ENCODE results near the gene WNT1.

The WNT1 gene

DNA sequence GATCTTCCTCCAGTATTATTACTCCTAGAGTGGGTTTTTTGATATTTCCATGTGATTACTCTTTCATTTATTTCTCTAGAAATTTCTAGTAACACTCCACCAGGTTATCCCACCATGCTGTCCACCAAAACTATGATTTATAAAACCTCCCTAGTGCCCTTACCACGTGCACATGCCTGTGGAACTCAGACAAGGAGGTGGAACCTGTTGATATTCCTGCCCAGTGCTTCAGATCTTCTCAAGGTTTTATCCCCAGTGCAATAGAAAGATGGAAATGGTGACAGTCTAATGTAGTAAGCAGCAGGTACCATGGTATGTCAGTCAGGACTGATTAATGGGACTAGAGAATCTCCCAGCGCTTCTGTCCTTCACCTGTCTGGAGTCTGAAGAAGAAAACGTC, 17.3 kb upstream of the WNT1 start:
- in situ Hi-C loops (cut with MboI; ENCODE audit: low sequenced_read_pairs), result no loop called here

DNA sequence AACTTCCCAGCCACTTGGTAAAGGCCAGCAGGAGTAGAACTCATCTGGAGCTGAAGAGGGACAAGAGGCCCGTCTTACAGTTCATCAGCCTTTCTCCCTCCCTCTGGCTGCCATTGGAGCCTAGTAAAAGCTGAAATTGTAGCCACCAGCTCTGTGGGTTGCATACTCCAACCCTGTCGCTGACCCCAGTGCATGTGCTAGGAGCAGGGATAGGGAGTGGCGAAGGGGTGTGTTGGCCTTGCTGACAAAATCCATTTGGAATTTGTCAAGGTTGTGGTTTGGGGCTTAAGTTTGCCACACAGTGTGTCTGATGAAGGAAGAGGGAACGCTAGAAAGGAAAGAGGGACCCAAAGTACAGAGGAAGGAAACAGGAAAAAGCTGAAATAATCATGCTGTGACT, 16.8 kb upstream of the WNT1 start:
- in situ Hi-C loops (cut with MboI; ENCODE audit: low sequenced_read_pairs), result no loop called here

DNA sequence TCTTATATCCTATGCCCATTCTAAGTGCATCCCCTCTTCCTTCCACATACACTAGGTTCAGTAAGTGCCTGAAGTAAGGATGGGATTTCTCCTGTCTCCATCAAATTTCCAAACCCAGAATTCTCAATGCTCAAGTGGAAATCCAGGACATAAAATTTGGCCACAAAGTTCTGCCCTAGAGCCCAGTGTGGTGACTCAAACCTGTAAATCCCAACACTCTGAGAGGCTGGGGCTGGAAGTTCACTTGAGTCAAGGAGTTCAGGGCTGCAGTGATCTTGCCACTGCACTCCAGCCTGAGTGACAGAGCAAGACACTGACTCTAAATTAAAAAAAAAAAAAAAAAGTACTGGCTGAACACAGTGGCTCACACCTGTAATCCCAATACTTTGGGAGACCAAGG, 16.3 kb upstream of the WNT1 start:
- in situ Hi-C loops (cut with MboI; ENCODE audit: low sequenced_read_pairs), result no loop called here

DNA sequence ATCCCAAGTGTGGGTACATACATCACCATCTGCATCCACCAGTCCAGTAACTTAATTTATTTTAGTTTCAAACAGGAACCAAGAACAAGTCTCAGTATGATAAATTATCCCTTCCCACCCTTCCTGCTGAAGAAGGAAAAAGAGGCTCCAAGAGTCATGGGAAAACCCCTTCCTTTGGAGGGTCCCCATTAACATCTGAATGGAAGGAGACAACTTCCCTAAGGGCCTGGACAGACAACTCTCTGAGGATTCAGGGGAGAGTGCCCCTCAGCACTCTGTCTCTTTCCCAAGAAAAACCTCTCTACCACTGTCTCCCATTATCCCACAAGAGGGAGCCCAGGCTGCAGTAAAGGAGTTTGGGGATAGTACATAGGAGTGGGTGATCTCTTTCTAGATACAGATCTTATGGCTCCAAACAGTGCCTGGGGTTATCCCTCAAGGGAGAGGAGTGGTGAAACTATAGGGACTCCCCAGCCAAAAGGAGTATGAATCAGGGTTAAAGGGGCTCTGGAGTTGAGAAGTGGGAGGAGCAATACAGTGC, 12.8 kb upstream of the WNT1 start:
- in situ Hi-C loops (cut with MboI; ENCODE audit: low sequenced_read_pairs), result no loop called here

DNA sequence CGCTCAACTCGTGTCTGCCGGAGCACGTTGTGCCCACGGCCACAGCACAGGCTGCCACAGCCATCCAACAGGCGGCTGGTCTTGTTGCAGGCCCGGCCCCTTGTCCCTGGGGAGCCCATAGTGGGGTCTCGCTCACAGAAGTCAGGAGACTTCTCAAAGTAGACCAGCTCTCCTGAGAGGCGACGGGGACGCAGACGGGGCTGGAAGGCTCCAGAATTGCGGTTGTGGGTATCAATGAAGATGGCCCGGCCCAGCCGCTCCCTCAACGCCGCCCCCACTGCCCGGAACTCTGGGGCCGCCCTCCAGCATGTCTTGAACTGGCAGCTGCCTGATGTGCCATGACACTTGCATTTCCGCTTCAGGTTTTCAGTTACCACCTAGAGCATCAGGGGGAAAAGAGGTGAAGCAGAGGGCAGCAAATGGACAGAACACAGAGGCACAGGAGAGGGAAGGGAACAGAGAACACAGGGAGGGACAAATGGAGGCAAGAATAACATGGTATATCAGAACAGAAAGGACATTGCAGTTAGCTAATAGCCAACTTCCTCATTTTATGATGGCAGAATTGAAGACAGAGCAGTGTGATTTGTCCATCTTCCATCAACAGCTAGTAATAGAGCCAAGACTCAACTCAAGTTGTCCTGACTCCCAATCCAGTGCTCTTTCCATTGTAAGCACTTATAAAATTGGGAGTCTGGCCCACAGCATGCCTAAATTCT, 11.8 kb upstream of the WNT1 start:
- in situ Hi-C loops (cut with MboI; ENCODE audit: low sequenced_read_pairs), result no loop called here

DNA sequence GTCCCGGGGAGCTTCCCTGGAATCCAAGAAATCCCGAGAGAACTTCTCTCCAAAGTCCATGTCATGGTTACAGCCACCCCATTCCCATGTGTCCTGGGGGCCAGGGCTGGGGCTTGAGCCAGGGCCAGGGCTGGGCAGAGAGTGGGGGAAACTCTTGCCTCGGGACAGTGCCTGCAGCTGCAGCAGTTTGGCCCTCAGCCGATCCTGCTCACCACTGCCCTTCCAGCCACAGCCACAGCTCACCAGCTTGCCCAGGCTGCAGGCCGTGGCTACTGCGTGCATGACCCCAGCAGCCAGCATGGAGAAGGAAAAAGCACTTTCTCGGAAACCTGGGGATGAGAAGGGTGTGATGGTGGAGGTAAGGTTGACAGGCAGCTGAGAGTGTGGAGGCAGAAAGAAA, 10.1 kb upstream of the WNT1 start:
- in situ Hi-C loops (cut with MboI; ENCODE audit: low sequenced_read_pairs), result no loop called here

DNA sequence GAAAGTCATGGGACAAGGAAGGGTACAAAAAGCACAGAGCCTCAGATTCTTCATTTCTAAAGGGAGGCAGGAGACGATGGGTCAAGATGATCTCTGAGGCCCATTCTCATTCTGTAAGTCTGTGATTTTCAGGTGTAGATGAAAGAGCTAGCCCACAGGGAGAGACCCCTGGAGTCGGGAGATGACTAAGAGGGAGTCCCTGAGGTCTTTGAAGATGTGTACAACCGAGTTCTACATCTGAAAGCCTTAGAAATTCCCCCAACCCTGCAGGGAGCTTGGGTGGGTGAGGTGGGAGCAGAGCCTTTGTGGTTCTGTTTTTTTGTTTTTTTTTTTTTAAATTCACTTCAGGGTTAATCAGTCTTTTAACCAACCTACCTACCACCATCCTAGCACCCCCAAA, 9.7 kb upstream of the WNT1 start:
- in situ Hi-C loops (cut with MboI; ENCODE audit: low sequenced_read_pairs), result no loop called here

DNA sequence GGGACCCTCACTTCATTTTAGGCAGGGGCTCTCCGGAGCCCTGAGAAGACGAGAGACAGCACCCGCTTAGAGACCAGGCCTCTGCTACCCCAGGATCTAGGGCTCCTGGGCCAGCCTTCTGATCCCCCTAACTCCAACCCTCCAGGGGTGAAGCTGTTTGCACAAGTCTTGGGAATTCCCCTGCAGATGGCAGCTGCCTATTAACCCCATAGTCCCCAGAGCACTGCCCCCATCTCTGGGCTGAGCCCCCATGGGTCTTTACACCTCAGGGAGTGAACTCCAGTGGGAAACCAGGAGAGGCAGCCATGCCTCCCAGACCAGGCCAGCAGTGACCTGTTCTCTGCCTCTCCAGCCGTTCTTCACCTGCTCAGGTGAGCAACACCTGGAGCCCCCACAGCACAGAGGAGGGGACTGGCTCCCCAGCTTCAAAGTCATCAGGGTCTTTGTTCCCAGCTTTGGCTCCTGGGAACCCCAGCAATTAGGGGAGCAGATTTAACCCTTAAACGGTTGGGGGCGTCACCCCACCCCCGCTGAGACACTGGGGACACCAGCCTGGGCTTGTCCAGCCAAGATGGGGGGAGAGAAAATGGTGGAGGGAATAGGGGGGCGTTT, 8.9 kb upstream of the WNT1 start:
- in situ Hi-C loops (cut with MboI; ENCODE audit: low sequenced_read_pairs), result no loop called here

DNA sequence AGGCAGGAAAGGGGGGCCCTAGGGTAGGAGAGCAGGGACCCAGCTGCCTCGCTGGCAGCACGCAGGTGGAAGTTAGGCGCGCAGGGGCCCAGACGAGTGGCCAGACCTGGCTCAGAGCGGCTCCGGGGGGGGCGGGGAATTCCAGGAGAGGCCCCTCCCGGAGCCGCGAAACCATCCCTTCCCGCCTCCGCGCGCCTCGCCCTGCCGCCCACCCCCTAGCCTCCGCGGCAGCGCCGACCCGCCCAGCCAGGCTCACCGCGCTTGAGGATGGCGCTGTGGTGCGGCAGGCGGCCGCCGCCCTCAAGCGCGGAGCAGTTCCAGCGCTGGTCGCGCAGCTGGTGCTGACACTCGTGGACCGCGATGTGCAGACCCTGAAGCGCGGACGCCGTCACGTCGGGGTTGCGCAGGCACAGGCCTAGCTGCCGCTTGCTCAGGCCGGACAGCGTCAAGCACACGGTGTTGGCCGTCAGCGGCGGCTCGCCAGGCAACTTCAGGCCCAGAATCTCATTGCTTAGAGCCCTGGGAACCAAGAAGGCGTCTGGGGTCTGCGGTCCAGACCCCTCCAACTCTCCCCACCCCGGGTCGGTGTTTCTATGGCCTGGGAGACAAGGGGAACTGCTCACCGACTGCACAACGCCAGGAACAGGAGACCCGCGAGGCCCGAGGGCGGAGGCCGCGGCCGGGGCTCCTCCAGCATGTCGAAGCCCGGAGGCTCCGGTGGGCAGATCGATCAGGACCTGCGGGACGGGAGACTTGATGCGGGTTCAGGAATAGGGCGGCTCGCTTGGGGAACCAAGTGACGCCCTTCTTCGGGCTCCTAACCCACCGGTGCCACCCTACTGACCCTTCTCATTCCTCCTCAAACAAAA, 8.1 kb upstream of the WNT1 start:
- in situ Hi-C loops (cut with MboI; ENCODE audit: low sequenced_read_pairs), result no loop called here

DNA sequence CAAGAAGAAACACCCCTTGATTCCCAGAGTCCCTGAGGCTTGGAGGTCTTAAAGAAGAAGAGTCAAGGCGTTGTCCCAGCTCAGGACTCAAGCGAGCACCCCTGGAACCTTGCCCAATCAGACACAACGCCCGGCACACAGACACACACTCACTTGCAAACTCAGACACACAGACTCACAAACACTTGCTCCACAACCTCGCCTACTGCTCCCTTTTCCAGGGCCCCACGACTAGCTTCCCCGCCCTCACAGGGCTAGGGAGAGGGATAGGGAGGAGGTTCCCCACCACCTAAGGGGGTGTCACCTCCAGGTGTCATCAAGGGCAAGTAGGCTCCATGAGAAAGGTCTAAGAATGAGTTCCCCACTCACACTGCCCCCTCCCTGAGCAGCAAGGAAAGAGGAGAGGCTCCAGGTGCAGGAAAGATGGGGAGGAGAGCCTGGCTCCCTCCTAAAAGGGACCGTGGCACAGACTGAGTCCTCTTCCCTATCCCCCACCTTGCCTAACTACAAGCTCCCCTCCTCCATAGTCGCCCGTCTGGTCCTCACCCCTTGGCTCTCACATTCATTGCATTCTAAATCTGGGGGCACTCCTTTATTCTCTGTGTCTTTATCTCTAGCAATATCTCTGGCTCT, 7.3 kb upstream of the WNT1 start:
- in situ Hi-C loops (cut with MboI; ENCODE audit: low sequenced_read_pairs), result no loop called here

DNA sequence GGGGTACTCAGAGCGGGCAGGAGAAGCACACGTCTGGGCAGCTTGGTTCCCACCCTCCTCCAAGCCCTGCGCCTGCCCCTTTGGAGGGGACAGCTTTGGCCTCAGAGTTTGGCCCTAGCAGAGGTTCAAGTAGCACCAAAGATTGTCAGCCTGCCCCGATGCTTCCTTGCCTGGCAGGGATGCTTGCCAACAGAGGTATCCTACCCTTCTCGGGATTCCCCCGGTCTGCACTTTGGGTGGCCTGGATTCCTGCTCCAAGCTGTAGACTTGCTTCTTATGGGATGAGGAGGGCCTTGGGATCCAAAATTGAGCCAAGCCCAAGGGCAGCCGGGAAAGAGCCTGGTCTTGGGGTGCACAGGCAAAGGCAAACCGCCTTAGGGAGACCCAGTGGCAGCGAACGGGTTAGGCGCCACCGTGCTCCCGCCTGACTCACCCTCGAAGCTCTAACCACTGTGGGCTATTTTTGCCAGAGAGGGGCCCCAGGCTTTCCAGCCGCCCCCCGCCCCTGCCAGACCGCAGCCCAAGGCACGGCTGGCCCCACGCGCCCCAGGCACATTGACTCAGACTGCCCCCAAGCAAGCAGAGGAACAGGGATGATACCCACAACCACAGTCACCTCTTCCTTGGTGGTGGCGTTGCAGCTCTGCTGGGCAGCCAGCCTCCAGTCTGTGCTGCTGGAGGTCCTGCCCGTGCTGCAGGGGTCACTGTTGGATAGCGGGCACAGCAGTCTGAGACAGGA, 5.7 kb upstream of the WNT1 start:
- in situ Hi-C loops (cut with MboI; ENCODE audit: low sequenced_read_pairs), result no loop called here

DNA sequence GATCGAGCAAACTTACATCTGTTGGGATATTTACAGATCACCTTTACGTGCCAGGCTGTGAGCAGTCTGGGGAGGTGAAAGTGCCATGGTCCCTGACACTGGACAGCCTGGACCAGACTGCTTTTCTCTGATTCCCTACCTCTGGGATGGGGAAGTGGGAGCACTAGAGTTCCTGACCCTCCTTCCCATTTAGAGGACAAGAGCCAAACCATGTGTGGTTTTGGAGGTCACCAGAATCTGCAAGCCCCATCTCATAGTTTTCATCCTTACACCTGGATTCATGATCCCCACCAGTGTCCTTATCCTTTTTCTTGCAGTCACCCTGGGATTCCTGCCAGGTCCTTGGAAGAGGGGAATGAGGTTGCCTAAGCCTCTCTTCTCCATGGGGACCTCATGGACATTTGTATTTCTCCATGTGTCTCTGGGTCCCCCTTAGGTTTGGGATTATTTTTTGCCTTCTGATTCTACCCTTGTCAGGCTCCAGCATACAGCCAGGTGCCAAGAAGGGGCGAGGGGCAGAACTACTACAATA, 5.1 kb upstream of the WNT1 start:
- in situ Hi-C loops (cut with MboI; ENCODE audit: low sequenced_read_pairs), result no loop called here

DNA sequence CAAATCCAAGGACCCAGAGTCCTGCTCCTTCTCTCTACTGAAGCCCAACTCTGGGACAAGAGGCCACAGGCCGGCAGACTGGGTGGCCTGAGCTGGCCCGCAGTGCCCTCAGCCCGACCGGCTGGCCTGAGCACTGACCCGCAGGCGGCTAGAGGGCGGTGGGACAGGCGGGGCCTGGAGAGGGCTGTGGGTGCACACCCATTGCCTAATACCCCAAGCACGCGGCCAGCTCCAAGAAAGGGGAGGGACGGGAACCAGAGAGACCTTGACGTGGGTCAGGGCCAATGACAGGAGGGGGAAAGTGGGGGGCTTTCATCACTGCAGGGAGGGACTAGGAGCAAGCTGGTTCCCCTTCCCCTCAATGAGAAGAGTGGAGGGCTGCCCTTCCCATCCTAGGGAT, 4.6 kb upstream of the WNT1 start:
- in situ Hi-C loops (cut with MboI; ENCODE audit: low sequenced_read_pairs), result no loop called here

DNA sequence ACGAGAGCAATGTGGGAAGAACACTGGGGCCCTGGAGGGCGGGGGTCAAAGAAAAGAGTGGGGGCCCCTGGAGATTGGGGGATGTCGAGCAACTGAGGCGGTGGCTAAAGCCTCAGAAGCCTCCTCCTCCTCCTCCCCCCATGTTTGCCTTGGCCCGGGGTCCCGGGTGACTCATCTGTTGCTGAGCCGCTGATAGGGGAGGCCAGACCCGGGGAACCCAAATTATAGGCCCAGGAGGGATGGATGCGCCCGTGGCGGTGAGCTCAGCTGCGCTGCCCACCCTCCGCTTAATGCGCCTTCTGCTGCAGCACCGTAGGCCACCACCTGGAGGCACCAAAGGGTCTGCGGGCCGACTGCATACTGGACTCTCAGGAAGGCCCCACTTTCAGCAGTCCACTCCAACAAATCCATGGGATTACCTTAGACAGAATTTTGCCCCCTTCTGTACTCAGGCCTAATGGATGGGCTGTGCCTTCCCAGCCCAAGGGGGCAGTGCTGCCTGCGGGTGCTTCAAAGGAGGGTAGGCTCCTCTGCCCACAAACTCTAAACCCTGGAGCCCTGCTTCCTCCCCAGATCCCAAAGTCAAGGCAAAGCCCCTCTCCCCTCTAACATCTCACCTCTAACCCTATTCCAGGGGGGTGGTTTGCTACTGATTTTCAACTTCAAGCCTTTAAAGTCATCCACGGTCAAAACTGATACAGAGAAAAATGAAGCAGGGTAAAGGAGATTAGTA, 4.0 kb upstream of the WNT1 start:
- in situ Hi-C loops (cut with MboI; ENCODE audit: low sequenced_read_pairs), result no loop called here

DNA sequence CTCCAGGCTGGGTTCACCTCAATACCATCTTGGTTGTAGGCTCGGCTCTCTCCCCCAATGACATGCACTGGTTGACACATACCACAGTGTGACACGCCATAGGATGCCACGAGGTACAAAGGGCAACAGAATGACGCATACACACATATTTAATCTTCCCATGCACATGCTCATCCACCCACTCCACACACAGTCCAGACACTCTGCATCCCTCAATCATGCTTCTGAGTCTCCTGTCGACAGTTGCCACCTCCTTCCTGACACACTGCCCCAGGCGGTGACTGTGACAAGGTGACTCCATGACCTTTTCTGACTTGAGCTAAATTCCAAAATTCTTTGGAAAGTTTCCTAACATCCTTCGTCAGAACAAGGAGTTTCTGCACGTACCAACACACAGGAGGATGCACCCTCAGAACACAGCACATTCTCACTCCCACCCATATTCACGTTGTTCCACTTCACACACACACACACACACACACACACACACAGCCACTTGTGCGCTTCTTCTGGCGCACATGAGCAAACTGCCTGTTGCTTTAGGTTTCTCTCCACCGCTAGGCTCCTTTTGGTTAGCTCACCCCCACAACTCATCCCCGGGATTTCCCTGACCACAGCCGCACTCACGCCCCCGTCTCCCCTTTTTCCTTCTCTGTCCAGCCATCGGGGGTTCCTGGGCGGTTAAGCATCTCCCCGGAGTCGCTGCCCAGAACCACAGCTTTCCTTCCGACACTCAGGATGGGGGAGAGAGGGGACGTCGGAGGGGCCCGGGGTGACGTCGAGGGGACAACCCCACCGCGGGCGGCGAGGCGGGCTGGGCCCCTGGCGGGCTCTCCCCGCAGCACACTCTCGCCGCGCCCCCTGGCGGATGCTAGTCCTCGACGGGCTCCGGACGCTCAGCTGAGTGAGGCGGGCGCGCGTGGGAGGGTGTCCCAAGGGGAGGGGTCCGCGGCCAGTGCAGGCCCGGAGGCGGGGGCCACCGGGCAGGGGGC, 536 bp upstream of the WNT1 start:
- in situ Hi-C loops (cut with MboI; ENCODE audit: low sequenced_read_pairs), result no loop called here

DNA sequence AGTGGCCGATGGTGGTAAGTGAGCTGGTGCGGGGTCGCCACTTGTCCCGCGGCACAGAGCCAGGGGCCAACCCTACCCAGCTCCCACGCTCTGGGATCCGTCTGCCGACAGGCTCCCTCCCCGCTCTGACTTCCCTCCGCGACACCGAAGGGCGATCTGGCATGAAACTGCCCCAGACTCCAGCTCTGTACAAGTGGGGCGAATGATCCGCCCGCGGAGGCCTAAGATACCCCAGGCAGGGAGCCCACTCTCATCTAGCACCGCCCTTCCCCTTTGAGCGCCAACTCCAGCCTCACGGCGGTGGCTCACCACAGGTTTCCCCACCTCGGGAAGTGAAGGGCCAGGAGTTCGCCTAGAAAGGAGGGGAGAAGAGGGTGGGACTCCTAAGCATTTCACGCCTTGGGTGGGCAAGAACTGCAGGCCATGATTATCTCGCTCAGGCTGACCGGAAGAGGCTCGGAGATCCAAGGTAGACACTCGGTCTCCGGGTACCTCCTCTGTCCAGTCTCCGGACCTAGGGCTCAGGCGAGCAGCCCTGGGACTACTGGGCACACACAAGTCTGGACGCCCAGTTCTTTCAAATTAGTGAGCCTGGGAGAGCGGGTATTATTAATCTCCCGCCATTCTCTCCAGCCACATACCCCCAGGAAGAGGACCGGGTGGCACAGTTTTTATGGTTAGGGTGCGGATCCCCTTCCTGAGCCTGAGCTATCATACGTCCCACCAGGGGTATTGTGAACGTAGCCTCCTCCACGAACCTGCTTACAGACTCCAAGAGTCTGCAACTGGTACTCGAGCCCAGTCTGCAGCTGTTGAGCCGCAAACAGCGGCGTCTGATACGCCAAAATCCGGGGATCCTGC, 849 bp downstream of the WNT1 start:
- in situ Hi-C loops (cut with MboI; ENCODE audit: low sequenced_read_pairs), result no loop called here

DNA sequence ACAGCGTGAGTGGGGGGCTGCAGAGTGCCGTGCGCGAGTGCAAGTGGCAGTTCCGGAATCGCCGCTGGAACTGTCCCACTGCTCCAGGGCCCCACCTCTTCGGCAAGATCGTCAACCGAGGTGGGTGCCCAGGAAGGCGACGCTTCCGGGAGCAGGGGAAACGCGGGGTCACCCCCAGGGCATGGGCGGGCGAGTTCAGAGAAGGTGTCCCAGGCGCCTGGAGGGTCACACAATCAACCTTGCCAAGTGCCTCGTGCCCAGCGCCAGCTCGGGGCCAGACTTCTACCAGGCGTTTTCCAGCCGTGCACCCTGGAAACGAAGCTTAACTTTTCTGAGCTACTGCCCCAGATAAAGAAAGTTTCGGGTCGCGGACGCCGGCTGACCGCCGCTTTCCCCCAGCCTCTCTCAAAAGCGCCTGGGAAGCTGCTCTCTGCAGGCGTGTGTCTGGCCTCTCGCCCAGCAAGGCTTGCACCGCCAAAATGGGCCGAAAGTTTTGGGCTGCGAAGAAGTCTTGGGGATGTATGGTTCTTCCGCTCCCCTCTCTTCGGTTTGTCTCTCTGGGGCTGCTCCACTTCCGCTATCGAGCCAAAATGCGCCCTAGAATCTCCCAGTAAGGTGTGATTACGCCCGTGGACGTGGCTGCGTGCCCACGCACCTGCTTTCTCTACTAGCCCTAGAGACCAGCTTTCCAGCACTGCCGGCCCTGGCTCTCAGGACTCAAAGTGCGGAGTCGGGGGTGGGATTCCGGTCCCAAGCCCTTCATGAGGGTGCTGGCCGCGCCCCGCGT, 1.7 kb downstream of the WNT1 start:
- in situ Hi-C loops (cut with MboI; ENCODE audit: low sequenced_read_pairs), result no loop called here

Data from HL-60/S4 treated with phorbol 12-myristate 13-acetate at 8.2 ng/mL for 4 days and 3 days (cell line).